HG02759 (cell line): ENCODE measurements around the gene CREM.

Experiments used
- ATAC-seq: cut with Tn5 transposase; IDR thresholded peaks from one replicate; pipeline ENCODE4 v1.9.1; 2021; ENCODE audit warnings: mild to moderate bottlenecking, moderate library complexity; ENCODE audit not compliant: unreplicated experiment

CREM gene

DNA sequence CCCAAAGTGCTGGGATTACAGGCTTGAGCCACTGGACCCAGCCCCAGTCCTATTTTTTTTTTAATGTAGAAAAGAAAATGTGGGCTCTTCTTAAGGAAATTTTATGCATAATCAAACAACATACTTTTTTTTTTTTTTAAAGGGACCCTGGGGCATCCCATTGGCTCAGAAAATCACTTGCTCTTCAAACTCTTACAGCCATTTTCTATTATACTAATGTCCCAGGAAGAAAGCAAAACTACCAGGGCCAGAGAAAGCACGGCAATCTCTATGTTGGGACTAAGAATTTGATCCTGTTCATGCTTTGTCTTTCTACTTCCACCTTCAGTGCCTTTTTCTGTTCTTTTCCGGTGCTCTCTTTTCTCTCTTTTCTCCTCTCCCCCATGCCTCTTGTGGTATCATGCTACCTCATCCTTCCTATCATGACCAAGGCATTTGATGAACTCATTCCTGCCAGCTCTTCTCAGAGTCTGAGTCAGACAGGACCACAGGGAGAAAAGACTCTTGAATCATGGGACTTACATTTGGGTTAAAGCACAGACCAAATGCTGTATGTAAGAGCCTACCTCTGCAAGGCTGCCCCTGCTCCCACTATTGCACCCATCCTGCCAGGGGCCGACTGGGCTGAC, 133.2 kb downstream of the CREM start:
- ATAC-seq = no peak

- ATAC-seq = no peak
These were observed 135.8 kb downstream of the CREM start for GRCh38 chr10:35262436-35262835.
